GM18520 (cell line): ENCODE measurements around the gene ANO1.
"Not testable (repeated sequence)": the region's sequence is repeated elsewhere in the genome, so short reads cannot be mapped to it uniquely, and the experiment has no call there.

Source experiments
- ATAC-seq: cut with Tn5 transposase; IDR thresholded peaks from one replicate; pipeline ENCODE4 v1.9.1; 2021; ENCODE audit not compliant: unreplicated experiment

Gene ANO1

DNA sequence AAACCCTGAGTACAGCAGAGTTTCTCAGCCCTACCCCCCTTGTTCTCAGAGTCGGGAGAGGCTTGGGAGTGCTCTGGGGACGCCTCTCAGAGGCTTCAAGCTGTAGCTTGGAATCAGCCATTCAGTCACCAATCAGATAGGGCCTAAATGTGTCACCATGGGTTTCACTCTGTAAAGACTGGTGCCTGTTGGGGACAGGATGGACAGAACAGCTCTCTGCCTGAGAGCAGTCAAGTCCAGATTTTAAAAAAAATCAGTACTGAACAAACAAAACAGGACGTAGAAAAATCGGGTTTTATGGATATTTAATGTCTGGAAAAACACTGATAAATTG lies 126.3 kb downstream of the ANO1 start:
- ATAC-seq, result no peak

DNA sequence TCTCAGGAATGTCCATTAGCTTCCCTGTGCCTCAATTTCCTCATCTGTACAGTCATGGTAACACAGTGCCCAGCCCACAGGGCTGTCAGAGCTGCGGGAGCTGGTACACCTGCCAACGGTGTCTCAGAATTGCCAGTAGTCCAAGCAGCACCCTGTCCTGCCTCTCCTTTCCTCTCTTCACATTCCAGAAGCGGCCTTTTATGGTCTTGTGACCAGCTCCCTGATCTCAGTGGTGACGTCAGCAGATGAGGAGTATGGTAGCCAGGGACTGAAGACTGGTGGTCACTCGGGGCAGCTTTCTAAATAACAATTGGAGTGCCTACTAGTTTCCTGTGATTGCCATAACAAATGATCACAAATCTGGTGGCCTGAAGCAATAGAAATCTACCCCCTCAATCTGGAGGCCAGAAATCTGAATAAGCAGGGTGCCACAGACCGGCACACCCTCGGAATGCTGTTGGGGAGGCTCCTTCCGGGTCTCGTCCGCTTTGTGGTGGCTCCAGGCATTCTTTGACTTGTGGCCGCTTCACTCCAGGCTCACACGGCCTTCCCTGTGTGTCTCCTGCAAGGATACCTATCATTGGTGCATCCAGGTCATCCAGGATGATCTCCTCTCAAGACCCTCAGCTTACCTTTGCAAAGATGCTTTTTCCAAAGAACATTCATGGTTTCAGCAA lies 127.1 kb downstream of the ANO1 start:
- no peak for ATAC-seq

DNA sequence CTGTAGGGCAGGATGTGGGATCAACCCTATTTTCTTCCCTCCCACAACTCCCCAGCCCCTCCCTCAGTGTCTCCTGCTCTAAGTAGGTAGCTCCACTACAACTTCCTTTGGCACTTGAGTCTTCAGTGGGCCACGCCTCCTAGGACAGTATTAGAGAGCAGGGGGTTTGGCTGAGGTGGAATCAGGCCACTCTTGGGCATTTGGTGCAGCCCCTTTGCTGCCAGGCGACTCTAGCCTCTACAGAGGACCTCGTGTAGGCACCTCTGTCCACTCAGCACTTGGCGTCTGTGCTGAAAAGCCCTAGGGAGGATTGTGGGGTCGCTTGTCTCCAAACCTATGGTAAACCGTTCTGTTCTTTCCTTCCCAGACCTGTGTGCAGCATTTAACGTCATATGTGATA lies 127.6 kb downstream of the ANO1 start:
- no peak for ATAC-seq

DNA sequence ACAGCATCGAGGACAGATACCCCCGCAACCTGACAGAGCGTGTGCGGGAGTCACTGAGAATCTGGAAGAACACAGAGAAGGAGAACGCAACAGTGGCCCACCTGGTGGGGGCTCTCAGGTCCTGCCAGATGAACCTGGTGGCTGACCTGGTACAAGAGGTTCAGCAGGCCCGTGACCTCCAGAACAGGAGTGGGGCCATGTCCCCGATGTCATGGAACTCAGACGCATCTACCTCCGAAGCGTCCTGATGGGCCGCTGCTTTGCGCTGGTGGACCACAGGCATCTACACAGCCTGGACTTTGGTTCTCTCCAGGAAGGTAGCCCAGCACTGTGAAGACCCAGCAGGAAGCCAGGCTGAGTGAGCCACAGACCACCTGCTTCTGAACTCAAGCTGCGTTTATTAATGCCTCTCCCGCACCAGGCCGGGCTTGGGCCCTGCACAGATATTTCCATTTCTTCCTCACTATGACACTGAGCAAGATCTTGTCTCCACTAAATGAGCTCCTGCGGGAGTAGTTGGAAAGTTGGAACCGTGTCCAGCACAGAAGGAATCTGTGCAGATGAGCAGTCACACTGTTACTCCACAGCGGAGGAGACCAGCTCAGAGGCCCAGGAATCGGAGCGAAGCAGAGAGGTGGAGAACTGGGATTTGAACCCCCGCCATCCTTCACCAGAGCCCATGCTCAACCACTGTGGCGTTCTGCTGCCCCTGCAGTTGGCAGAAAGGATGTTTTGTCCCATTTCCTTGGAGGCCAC lies 128.3 kb downstream of the ANO1 start:
- no peak for ATAC-seq

DNA sequence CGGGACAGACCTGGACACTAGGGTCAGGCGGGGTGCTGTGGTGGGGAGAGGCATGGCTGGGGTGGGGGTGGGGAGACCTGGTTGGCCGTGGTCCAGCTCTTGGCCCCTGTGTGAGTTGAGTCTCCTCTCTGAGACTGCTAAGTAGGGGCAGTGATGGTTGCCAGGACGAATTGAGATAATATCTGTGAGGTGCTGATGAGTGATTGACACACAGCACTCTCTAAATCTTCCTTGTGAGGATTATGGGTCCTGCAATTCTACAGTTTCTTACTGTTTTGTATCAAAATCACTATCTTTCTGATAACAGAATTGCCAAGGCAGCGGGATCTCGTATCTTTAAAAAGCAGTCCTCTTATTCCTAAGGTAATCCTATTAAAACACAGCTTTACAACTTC lies 128.9 kb downstream of the ANO1 start:
- no peak for ATAC-seq

DNA sequence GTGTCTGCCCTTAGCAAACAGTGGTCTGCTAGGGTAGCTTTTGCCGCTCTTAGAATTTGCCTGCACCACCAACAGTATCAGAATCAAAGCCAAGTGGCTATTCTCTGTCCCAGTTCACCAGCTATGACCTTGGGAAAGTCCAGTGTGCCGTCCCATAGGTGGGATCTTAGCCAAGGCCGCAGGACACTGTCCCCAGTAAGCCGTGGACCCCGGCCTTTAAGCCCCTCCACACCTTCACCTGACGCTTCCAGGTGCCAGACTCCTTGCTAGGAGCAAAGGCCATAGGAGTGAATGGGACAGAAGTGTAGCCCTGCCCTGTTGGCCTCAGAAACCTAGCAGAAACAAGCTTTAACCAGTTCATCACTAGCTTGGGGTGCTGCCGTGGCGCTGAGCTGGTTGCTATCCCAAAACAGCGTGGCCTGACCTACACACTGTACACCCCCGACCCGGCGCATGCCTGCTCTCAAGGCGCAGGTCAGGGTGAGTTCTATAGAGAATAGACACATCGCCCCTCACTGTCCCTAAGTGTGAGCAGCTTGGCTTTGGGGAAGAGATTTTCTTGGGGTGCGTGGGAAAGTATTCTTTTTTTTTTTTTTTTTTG lies 129.5 kb downstream of the ANO1 start:
- no peak for ATAC-seq

DNA sequence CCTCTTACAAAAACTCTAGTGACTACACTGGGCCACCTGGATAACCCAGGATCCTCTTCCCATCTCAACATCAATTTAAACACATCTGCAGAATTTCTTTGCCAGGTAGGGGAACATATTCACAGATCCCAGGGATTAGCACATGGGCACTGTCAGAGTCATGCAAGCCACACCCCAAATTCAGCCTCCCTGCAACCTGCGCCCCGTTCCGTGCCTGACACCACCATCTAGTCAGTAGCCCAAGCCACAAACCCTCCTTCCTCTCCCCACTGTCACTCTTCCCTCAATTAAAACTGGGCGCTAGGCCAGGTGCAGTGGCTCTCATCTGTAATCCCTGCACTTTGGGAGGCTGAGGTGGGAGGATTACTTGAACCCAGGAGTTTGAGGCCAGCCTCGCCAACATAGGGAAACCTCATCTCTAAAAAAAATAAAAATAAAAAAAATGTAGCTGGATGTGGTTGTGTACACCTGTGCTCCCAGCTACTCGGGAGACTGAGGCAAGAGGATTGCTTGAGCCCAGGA lies 131.3 kb downstream of the ANO1 start:
- no peak for ATAC-seq

DNA sequence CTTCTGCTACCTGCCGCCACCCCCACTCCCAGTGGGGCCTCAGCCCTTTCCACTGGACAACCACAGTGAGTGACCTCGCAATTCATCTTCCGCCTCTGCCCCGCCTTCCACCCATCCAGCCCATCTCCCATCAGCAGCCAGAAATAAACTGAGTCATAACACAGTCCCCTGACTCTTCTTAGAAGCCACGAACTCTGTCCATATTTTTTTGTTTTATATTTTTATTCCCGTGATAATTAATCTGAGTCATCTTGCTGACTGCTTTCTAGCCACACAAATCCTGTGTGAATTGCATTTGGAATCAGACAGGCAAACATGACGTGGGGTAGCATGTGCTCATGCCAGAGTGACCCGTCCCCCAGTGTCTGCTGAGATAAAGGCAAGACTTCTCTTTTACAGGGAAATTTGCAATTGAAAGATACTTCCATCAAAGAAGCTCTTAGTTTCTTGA lies 132.0 kb downstream of the ANO1 start:
- no peak for ATAC-seq

DNA sequence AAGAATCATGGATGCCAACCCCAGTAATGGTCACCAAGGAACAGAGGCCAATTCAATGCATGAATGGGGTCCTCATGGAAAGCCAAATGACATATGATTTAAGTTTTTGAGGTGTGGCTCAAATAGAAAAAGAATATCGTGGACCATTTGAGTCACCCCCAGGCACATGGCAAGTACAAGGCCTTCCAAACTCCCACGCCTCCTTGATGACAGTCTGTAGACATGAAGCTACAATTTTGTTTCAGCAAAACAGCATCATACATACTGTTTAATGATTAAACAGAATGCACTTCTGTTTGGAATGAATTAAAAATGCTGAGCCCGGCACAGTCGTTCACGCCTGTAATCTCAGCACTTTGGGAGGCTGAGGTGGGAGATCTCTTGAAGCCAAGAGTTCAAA lies 132.4 kb downstream of the ANO1 start:
- no peak for ATAC-seq

DNA sequence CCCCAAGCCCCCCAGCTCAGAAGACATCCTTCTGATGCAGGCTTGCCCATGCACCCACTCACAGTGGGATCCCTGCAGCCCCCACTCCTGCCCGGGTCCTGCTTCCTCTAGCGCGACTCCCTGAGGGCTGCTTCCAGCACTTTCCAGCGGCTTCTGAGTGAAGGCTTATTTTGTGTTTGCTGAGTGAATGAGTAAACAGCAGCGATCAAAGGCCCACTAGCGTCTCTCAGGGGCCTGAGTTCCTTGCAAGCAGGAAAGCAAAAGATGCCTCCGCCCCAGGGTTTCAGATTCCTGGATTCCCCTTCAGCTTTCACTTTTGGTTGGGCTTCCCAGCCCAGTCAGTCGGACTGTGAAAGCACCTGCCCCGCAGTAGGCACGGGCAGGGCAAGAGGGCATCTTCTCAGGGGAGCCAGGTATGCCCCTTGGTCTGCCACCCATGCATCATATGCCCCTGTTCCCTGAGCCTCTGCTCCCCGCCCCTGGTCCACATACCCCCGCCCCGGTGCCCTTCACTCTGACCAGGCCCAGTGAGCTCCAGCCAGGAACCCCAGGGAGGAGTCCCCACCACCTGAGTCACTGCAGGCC lies 134.2 kb downstream of the ANO1 start:
- no peak for ATAC-seq

DNA sequence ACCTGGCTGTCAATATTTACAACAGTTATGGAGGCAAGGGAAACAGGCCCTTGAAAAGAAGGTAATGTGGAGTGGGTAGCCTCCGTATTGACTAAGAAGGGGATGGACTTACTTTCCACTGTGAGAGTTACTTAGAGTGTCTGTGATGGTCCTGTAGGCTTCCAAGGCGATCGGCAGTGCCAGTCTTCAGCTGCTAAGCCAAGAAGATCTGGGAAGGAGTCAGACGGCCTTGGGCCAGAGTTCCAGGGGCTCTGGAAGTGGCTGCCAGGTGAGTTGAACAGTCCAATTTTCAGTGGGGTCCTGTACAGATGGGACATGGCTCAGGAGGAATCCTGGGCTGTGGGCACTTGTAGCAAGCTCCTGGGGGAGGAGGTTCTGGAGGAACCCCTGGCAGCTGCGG lies 139.3 kb downstream of the ANO1 start:
- ATAC-seq, result not testable (repeated sequence)

DNA sequence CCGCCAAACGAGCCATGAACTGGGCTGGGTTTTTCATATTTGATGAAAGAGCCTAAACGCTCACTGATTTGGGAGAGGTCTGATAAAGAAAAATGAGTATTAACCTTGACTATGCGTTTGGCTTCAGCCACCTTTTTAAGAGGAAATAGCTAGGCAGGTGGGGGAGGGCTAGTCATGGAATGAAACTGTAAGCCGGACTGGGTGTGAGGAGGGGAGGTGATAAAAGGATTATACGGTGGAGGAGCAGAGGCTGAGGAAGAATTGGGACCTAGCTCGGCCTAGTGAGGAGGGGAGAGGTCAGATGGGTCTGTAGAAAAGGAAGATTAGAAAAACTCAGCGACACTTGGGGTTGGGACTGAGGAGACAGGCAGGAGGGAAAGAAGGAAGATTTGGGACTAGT lies 140.0 kb downstream of the ANO1 start:
- not testable (repeated sequence) for ATAC-seq

DNA sequence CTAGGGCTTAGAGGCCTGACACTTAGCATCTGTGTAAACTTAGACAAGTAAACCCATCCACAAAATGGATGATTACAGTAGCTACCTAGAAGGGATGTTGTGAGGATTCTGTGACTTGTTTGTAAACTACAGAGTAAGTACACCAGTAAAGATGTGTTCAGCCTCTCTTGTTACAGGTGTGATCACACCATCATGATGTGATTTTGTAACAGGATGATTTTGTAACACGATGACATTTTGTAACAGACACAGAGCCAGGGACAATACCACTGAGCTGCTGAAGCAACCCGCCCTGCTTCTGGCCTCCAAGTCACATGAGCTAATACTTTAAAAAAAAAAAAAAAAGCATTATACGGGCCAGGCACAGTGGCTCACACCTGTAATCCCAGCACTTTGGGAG lies 142.0 kb downstream of the ANO1 start:
- no peak for ATAC-seq

DNA sequence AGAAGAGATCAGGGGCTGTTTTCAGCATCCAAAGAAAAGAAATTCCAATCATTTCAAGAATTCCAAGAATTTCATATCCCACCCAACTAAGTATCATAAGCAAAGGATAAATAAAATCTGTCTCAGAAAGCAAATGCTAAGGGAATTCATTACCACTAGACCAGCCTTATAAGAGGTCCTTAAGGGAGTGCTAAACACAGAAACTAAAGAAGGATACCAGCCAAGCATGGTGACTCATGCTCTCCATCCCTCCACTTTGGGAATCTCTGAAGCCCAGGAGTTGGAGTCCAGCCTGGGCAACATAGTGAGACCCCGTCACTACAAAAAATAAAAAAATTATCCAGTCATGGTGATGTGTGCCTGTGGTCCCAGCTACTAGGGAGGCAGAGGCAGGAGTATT lies 142.8 kb downstream of the ANO1 start:
- ATAC-seq, result no peak

DNA sequence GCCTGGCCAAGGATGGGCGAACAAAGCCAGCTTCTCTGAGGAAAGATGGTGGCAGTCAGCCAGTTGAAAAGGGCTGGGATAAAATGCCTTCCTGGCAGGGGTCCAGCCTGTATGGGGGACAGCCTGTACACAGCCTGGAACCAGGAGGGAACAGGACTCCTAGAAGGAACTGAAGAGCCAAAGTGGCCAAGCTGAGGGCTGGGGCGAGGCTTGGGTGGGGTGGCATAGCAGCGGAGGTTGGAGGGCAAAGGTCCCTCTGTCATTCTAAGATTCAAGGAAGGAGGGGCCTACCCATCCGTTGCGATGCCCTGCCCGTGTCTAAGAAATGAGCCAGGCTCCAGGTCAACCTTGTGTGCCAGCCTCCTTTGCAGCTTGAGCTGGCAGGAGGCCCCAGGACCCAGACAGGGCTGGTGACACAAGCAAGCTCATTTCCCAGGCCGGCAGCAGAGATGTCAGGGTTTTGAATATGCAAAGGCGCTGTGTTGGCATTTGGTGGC lies 147.6 kb downstream of the ANO1 start:
- no peak for ATAC-seq

DNA sequence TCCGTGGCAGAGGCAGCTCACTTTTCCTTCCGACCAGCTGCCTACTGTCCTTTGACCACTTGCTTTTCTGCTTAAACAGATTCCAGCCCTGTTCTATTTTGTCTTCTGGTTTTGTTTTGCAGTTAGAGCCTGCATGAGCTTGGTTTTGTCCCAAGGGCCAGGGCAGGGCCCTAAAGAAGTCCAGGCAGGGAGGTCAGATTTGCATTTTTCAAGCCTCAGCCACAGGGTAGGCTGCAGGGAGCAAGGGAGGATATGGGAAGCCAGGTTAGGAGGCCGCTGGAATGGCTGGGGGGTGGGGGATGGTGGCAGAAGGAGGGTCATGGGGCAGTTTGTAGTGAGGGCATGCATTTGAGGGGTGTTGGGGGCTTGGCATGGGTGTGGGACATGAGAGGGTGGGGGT lies 148.1 kb downstream of the ANO1 start:
- no peak for ATAC-seq

DNA sequence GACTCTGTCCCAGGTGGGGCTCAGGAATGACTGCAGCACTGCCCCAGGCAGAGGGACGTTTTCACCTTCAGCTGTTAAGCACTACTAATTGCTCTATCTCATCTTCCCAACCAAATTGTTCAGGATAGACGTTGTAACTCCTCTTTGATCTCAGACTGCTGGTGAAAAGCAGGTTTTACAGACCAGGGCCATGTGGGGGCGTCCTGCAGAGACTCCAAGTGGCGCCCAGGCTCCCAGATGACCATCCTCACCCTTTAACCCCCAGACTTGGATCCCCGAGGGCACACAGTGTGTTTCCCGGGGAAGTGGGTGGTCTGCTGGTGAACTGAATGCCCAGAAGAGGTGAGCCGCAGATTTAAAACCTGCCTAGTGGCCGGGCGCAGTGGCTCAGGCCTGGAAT lies 148.8 kb downstream of the ANO1 start:
- no peak for ATAC-seq

DNA sequence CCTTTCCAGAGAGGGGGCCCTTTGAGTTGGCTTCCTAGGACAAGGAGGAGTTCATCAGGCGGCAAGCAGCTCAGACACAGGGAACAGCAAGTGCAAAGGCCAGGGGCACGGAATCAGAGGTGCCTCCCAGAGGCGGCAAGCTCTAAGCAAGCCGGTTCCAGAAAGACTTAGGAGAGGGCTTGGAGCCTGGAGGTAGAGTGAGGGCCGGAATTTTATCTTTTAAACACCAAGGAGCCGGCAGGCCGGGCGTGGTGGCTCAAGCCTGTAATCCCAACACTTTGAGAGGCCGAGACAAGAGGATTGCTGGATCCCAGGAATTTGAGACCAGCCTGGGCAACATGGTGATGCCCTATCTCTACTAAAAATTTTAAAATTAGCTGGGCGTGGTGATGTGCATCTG lies 151.6 kb downstream of the ANO1 start:
- no peak for ATAC-seq

DNA sequence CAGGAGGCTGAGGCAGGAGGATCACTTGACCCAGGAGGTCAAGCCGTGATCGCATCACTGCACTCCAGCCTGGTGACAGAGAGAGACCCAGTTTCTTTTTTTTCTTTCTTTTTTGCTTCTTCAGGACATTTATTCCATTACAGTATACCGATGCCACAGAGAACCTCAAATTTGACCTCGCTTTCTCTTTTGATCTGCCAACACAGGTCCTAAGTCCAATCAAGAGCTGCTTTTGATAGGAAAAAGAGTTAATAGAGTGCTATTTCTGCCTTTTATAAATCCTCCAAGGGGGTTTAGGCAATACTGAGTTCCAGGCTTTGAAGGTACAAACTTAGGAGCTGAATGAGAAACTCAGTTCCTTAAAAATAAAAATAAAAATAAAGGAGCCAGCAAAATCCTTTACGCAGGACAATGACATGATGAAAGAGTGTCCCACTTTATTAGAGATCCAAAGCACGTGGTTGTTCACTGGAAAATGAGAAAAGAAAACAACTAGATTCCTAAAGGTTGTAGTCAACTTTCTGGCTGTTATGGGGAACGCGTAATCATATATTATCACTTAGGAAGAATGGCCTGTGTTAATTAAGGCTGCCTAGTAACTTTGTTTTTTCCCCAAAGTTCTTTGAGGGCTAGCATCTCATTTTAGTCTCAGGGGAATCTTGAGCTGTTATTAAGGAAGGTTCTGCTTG lies 152.2 kb downstream of the ANO1 start:
- ATAC-seq, result no peak

DNA sequence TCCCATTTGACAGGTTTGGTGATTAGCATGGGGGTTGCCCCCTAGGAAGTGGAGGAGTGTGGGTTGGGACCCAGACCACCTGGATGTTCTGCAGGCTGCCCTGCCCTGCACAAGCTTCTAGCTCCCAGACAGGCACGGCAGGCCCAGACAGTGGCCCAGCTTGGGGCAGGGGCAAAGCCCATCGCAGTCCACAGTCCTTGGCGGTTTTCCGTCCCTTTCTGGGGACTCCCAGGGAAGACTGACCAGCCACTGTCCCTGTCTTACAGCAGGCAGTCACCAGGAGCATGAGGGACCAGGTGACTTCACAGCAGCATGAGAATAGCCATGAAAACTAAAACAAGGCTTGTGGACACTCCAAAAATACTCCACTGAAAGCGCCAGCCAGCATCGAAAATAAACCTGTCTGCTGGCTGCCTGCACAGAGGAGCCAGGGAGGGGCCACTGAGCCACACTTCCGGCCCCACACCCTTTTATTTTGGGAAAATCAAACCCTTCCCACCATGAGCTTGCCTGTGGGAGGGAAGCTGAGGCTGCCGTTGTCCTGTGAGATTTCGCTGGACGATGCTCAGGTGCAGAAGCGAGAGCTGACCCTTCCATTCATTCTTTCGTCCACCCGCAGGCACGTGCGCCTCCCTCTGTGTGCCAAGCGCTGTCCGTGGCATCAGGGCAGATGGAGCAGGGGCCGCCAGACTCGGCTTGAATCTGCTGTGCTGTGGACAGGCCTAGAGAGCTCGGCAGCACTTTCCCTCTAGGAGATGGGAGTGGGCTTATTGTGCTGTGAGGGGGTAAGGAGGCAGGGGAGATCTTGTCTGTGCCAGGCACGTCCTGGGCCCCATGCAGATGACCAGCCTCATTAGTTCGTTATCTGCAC lies 153.0 kb downstream of the ANO1 start:
- ATAC-seq, result no peak
